Measurements from ENCODE around the gene DHCR7.

The DHCR7 gene

DNA sequence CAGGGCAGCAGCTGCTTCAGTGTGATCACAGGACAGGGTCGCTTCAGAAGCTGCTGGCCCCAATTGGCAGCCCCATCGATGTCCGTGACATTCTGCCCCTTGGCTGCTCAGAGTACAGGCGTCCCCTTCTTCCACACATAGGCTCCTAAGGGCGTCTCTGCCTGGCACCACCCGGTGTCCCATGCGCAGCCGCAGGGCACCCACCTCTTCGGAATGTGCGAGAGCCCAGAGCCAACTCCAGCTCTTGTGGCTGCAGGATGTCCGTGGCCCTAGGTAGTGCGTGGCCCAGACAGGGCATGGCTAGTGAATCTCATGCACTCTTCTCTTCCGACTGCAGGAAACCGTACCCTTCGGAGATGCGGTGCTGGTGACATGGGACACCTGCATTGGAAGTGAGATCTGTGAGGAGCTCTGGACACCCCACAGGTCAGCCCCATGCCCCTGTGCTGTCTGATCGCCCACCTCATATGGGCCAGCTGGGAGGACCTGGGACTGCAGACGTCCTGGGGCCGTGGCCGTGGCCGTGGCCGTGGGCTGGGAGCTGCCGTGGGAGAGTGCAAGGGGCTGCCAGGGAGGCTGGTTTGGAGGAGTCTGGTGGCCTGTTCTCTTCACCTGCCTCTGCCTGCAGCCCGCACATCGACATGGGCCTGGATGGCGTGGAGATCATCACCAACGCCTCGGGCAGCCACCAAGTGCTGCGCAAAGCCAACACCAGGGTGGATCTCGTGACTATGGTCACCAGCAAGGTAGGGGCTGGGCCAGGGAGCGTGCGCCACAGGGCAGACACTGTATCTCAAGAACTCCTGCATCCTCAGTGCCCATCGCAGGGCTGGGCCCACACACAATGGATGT lies 25.0 kb upstream of the DHCR7 start:
- H3K9ac ChIP-seq (ENCODE audit: insufficient read length, low read depth), result no peak overlapping the region
- H3K36me3 ChIP-seq (ENCODE audit: insufficient read depth, insufficient read length, low read length), result peaks cover 50% of the 10 kb centered on the region
- H3K9me3 ChIP-seq (ENCODE audit: insufficient read depth, low read length), result peaks cover 12% of the 10 kb centered on the region; the same call in 1 of the 2 replicates
- no peak for DNase-seq (ENCODE audit: low read depth, low spot score)
- H3K4me1 ChIP-seq (ENCODE audit: insufficient read depth, insufficient read length), result peaks cover 16% of the 10 kb centered on the region
- no peaks in the 10 kb centered on the region for H3K27me3 ChIP-seq (ENCODE audit: insufficient read depth, insufficient read length)
- TF ChIP-seq YY1 (IDR thresholded peaks at IDR 0.05; ENCODE audit: insufficient read depth, insufficient read length) (no peak), ZNF274 (IDR thresholded peaks at IDR 0.05; ENCODE audit: low read depth, low read length) (no peak), SUZ12 (IDR thresholded peaks at IDR 0.05; ENCODE audit: extremely low read depth, insufficient read depth, insufficient read length) (no peak)
- H3K4me3 ChIP-seq (ENCODE audit: insufficient read length, low read depth), result no peak overlapping the region

DNA sequence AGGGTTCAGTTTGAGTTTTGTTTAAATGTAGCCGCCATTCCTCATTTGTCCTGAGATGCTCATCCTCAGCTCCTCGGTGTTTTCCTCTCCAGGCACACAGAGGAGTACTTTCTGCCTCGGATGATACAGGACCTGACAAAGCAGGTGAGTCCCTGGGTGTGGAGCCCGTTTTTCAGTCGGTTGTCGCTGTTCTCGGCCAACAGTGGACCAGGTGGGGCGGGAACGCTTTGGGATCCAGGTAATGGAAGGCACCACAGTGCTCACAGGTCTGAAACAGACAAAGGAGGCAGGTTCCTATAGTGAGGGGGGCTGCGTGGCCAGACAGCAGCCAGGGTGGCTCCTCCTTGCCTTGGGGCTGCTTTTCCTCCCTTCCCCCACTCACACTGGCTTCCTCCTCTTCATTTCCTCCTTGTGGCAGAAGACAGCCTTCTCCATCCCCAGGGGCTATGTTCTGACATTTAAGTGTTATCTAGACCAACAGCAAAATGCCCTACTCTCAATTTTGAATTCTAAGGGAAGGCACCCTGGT lies 24.2 kb upstream of the DHCR7 start:
- Histone ChIP-seq H3K9ac (ENCODE audit: insufficient read length, low read depth) (no peak overlapping the region), H3K36me3 (ENCODE audit: insufficient read depth, insufficient read length, low read length) (peaks cover 52% of the 10 kb centered on the region), H3K27me3 (ENCODE audit: insufficient read depth, insufficient read length) (no peaks in the 10 kb centered on the region), H3K4me3 (ENCODE audit: insufficient read length, low read depth) (no peak overlapping the region), H3K9me3 (ENCODE audit: insufficient read depth, low read length) (peaks cover 19% of the 10 kb centered on the region; the same call in 1 of the 2 replicates), H3K4me1 (ENCODE audit: insufficient read depth, insufficient read length) (peaks cover 10% of the 10 kb centered on the region)
- DNase-seq (ENCODE audit: low read depth, low spot score), result no peak
- no peak for TF ChIP-seq YY1 (IDR thresholded peaks at IDR 0.05; ENCODE audit: insufficient read depth, insufficient read length)
- no peak for TF ChIP-seq SUZ12 (IDR thresholded peaks at IDR 0.05; ENCODE audit: extremely low read depth, insufficient read depth, insufficient read length)
- no peak for TF ChIP-seq ZNF274 (IDR thresholded peaks at IDR 0.05; ENCODE audit: low read depth, low read length)

DNA sequence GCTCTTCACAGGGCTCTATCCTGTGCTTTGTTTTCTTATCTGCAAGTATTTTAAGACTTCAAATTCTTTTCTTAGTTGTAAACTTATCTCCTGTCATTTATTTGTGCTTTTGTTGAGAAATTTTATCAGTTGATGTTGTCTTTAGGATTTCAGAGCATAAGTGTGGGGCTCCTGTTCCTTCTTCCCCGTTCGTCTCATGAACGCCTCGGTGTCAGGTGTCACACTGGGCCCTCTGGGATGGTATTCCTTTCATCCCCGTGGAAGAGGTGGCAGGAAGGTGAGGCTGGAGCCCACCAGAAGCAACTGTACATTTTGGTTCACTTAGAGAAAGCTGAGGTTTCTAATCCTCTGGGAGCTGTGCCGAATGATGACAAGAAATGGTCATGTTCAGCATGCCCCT lies 22.8 kb upstream of the DHCR7 start:
- no peak for DNase-seq (ENCODE audit: low read depth, low spot score)
- no peak for TF ChIP-seq ZNF274 (IDR thresholded peaks at IDR 0.05; ENCODE audit: low read depth, low read length)
- TF ChIP-seq YY1 (IDR thresholded peaks at IDR 0.05; ENCODE audit: insufficient read depth, insufficient read length), result no peak
- TF ChIP-seq SUZ12 (IDR thresholded peaks at IDR 0.05; ENCODE audit: extremely low read depth, insufficient read depth, insufficient read length), result no peak

GRCh38 chr11:71467164-71467563 lies 19.0 kb upstream of the DHCR7 start:
- Histone ChIP-seq H3K9me3 (ENCODE audit: insufficient read depth, low read length) (peaks cover 19% of the 10 kb centered on the region; the same call in 1 of the 2 replicates), H3K4me3 (ENCODE audit: insufficient read length, low read depth) (no peak overlapping the region), H3K27me3 (ENCODE audit: insufficient read depth, insufficient read length) (no peaks in the 10 kb centered on the region), H3K9ac (ENCODE audit: insufficient read length, low read depth) (no peak overlapping the region), H3K36me3 (ENCODE audit: insufficient read depth, insufficient read length, low read length) (peaks cover 40% of the 10 kb centered on the region), H3K4me1 (ENCODE audit: insufficient read depth, insufficient read length) (no peaks in the 10 kb centered on the region)
- no peak for DNase-seq (ENCODE audit: low read depth, low spot score)
- TF ChIP-seq SUZ12 (IDR thresholded peaks at IDR 0.05; ENCODE audit: extremely low read depth, insufficient read depth, insufficient read length), result no peak
- no peak for TF ChIP-seq ZNF274 (IDR thresholded peaks at IDR 0.05; ENCODE audit: low read depth, low read length)
- no peak for TF ChIP-seq YY1 (IDR thresholded peaks at IDR 0.05; ENCODE audit: insufficient read depth, insufficient read length)

More for the DNA sequence above, 22.8 kb upstream of the DHCR7 start:
- Histone ChIP-seq H3K4me3 (ENCODE audit: insufficient read length, low read depth) (no peak overlapping the region), H3K27me3 (ENCODE audit: insufficient read depth, insufficient read length) (no peaks in the 10 kb centered on the region), H3K36me3 (ENCODE audit: insufficient read depth, insufficient read length, low read length) (peaks cover 52% of the 10 kb centered on the region), H3K4me1 (ENCODE audit: insufficient read depth, insufficient read length) (peaks cover 3% of the 10 kb centered on the region), H3K9ac (ENCODE audit: insufficient read length, low read depth) (no peak overlapping the region), H3K9me3 (ENCODE audit: insufficient read depth, low read length) (peaks cover 19% of the 10 kb centered on the region; the same call in 1 of the 2 replicates)

DNA sequence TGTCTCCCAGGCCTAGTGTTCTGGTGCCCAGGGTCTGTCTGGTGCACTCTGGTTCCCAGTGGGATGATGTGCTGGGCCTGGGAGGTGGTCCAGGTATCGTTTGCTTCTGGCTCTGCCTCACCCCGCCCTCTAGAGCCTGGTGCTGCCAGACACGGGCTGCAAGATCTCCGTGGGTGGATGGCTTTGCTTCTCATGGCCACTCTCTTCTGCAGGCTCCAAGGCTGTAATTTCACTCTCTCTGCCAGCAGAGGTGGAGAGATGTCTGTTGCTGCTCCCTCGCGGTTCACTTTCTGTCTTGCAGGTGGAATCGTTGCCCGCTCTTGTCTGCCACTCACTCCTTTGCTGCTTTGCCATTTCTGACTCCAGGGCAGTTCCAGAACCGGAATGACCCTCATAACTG lies 18.2 kb upstream of the DHCR7 start:
- Histone ChIP-seq H3K4me1 (ENCODE audit: insufficient read depth, insufficient read length) (no peaks in the 10 kb centered on the region), H3K27me3 (ENCODE audit: insufficient read depth, insufficient read length) (no peaks in the 10 kb centered on the region), H3K36me3 (ENCODE audit: insufficient read depth, insufficient read length, low read length) (peaks cover 40% of the 10 kb centered on the region)

GRCh38 chr11:71465054-71465453 lies 16.9 kb upstream of the DHCR7 start:
- DNase-seq (ENCODE audit: low read depth, low spot score), result no peak
- no peak overlapping the region for H3K4me3 ChIP-seq (ENCODE audit: insufficient read length, low read depth)
- H3K27me3 ChIP-seq (ENCODE audit: insufficient read depth, insufficient read length), result no peaks in the 10 kb centered on the region
- H3K9ac ChIP-seq (ENCODE audit: insufficient read length, low read depth), result no peak overlapping the region
- peaks cover 47% of the 10 kb centered on the region for H3K36me3 ChIP-seq (ENCODE audit: insufficient read depth, insufficient read length, low read length)
- peaks cover 19% of the 10 kb centered on the region; the same call in 1 of the 2 replicates for H3K9me3 ChIP-seq (ENCODE audit: insufficient read depth, low read length)
- no peak for TF ChIP-seq SUZ12 (IDR thresholded peaks at IDR 0.05; ENCODE audit: extremely low read depth, insufficient read depth, insufficient read length)
- no peak for TF ChIP-seq ZNF274 (IDR thresholded peaks at IDR 0.05; ENCODE audit: low read depth, low read length)
- TF ChIP-seq YY1 (IDR thresholded peaks at IDR 0.05; ENCODE audit: insufficient read depth, insufficient read length), result no peak
- H3K4me1 ChIP-seq (ENCODE audit: insufficient read depth, insufficient read length), result no peaks in the 10 kb centered on the region

More for the DNA sequence above, 18.2 kb upstream of the DHCR7 start:
- Histone ChIP-seq H3K4me3 (ENCODE audit: insufficient read length, low read depth) (no peak overlapping the region), H3K9ac (ENCODE audit: insufficient read length, low read depth) (no peak overlapping the region), H3K9me3 (ENCODE audit: insufficient read depth, low read length) (peaks cover 19% of the 10 kb centered on the region; the same call in 1 of the 2 replicates)
- TF ChIP-seq ZNF274 (IDR thresholded peaks at IDR 0.05; ENCODE audit: low read depth, low read length) (no peak), SUZ12 (IDR thresholded peaks at IDR 0.05; ENCODE audit: extremely low read depth, insufficient read depth, insufficient read length) (no peak), YY1 (IDR thresholded peaks at IDR 0.05; ENCODE audit: insufficient read depth, insufficient read length) (no peak)
- no peak for DNase-seq (ENCODE audit: low read depth, low spot score)
